NCI-H2171 (cell line): Measurements from ENCODE around the gene TSPO2.
"Not testable (repeated sequence)": the region's sequence is repeated elsewhere in the genome, so short reads cannot be mapped to it uniquely, and the experiment has no call there.

ENCODE experiments used
- DNase-seq: peaks from one replicate; lab custom pipeline; 2025; lab: John Stamatoyannopoulos, UW

TSPO2 gene

GRCh38 chr6:41042226-41043055 is at the start of gene TSPO2:
TSPO2 (plus strand) TSS chr6:41042467; CDS start chr6:41042986, 519 bp downstream.
- DNase-seq, result no peak

DNA sequence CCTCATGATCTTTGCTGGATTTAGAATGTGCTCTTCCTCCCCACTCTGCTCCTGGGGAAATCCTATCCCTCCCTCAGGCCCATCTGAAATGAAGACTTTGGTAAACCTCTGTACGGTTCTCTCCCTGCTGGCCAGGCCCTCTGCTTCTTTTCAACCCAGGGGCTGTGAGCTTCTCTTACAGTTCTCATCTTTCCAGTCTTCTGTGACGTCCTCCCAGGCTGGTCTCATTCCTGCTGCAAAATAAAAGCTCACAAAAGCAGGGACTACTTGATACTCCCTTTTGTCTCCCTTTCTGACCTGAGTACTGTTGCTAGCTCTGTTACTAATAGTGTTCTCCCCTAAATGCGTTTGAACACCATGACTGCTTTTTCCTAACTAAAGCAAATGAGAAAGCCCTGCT is 49.5 kb upstream of the TSPO2 start:
- DNase-seq, result no peak

DNA sequence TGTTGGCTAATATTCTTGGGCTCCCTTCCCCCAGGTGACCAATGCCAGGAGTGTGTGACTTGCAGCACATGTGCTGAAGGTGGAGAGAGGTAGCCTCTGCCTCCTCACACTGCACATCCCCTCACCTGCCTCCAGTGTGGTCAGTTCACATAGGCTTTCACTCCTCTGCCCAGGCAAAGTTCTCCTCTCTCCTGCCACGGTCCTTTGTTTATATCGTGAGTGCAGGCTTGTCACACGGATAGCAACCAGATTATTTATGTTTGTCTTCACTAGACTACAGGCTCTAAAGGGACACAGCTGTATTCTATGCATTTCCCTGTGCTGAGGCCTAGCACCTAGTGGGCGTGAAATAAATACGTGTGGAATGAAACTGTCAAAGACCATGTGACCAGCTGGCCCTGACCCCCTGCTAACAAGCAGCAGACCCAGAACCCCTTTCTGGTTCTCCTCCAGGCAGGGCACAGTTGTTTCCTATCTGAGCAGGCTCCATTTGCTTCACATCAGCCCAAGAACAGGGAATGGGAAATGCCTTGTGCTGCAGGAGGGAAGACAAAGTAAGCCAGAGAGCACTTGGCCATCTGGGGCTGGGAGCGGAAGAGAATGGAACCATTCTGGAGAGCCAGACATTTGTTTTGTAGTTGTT is 45.6 kb upstream of the TSPO2 start:
- DNase-seq, result no peak

GRCh38 chr6:40997234-40997957 is 44.9 kb upstream of the TSPO2 start:
- no peak for DNase-seq

DNA sequence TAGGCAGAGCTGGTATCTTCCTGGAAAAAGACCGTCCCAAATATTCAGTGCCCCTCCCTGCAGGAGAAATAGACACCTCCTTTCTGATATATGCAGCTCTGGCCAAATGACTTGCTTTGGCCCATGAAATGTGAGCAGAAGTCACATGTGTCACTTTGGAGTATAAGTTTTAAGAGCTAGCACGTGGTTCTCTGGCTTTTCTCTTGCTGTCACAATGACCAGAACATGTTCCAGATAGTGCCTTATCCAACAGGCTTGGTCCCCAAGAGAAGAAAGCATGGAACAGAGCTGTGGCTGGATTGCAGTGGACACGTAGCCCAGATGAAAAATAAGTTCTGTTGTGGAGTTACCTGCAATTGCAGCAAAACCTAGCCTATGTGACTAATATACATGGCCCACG is 43.6 kb upstream of the TSPO2 start:
- no peak for DNase-seq

GRCh38 chr6:40999569-40999968 is 42.7 kb upstream of the TSPO2 start:
- no peak for DNase-seq

GRCh38 chr6:41000248-41000647 is 42.0 kb upstream of the TSPO2 start:
- no peak for DNase-seq

DNA sequence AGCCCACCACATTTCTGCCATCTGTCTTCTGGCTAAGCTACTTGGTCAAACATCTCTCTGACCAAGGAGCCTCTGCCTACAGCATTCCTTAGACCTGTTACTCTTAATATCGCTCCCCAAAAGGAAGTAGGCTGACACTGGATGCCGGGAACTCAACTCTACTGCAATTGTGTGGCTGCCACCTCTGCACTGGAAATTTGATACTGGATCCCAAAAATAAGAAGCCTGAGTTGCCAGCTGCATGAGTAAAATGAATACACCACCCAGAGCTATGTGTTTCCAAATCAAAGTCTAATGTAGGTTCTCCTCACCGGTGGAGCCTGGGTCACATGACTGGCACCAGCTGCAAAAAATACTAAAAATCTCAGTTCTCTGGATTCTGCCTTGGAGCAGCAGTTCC is 40.1 kb upstream of the TSPO2 start:
- no peak for DNase-seq

- DNase-seq, result not testable (repeated sequence)
Measured at GRCh38 chr6:41006217-41006616, 36.0 kb upstream of the TSPO2 start.

GRCh38 chr6:41006980-41007379 is 35.3 kb upstream of the TSPO2 start:
- not testable (repeated sequence) for DNase-seq

DNA sequence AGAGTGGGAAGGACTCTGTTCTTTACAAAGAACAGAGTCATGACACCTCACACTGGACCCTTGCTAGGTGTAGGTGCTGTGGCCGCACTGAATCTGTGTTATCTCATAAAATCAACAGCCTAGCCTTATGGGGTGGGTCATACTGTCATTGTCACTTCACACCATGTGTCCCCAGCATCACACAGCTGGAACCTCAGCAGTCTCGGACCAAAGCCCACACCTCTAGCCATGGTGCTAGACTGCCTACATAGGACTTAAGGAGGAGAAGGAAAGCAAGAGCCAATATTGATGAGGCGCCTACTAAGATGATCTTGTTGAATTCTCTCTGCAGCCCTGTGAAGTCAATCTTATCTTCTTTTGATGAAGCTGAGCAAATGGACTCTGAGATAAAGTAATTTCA is 34.3 kb upstream of the TSPO2 start:
- DNase-seq, result no peak

DNA sequence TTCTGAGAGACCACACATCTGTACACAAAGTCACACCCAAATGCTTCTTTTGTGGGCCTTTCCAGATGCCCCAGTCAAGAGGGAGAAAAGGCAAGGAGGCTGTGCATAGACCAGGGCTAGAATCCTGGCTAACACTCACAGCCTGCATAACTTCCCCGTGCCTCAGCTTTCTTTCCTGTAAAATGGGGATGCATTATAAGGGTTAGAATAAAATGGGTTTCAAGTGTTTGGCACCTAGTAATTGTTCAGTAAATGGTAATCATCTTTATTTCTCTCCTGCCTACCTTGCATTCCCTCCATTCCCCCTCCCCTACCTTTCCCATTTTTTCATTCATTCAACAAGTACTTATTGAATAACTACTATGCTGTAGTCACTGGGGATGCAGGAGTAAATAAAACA is 32.6 kb upstream of the TSPO2 start:
- no peak for DNase-seq

DNA sequence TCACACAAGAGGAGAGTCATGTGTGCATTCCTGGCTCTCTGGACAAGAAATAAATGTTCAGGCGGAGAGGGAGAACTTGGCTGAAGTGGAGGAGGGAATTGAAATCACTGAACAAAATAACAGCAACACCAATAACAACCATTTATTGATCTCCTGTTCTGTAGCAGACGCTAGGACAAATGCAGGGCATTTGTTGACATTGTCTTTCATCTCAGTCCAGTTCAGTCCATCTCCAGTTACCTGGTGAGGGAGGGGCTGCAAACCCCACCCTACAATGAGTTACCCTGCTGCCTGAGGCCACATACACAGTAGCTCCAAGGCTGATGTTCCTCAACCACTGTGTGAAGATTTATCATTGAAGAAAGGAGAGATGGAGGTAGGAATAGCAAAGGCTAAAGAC is 30.6 kb upstream of the TSPO2 start:
- DNase-seq, result no peak

DNA sequence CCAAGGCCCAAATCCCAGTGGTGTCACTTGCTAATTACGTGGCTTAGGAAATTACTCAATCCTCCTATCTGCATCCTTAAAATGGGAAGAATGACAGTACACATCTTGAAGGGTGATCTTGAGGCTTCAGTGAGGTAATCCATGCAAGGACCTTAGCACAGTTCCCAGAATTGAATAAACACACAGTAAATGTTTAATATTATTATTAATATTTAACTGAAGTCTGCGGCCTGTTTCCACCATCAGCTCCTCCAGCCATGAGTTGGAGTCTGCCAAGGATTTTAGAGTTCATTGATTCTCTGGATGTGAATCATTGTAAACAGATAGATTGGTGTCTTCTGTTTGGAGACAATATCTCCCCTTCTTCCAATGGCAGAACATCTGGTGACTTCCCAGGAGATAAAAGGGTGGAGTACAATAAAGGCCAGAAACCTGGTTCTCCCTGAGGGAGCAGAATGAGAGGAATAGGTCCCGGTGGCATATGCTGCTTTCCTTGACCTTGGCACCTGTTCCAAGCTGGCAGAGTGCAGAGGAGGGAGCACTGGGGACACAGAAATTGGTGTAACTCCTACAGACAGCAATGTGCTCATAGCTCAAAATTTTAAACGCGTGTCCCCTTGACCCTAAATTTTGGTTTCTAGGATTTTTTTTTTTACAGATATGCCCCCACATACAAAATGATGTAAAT is 28.7 kb upstream of the TSPO2 start:
- DNase-seq, result peak; percentile 71

- no peak for DNase-seq
Measured at GRCh38 chr6:41014780-41015179, 27.5 kb upstream of the TSPO2 start.

DNA sequence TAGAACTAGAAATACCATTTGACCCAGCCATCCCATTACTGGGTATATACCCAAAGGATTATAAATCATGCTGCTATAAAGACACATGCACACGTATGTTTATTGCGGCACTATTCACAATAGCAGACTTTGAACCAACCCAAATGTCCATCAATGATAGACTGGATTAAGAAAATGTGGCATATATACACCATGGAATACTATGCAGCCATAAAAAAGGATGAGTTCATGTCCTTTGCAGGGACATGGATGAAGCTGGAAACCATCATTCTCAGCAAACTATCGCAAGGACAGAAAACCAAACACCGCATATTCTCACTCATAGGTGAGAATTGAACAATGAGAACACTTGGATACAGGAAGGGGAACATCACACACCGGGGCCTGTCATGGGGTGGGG is 26.4 kb upstream of the TSPO2 start:
- DNase-seq, result not testable (repeated sequence)

- no peak for DNase-seq
Measured at GRCh38 chr6:41017663-41018062, 24.6 kb upstream of the TSPO2 start.

- no peak for DNase-seq
Measured at GRCh38 chr6:41021832-41022231, 20.4 kb upstream of the TSPO2 start.

DNA sequence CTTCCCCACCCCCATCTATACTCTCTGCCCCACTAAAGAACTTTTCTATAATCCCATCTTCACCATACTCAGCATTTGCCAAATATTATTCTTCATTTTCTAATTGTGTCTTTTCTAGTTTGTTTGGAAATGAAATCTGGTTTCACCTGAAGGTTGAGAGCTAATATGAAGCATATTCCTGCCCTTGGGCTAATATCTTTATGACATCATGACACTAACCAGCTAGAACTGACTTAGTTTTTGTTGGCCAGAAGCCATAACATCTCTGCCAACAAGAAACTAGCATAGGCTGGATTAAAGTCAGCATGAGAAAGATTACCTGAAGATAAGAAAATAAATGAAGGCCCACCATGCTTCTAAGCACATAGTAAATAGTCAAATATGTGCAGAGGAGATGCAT is 20.0 kb upstream of the TSPO2 start:
- no peak for DNase-seq

DNA sequence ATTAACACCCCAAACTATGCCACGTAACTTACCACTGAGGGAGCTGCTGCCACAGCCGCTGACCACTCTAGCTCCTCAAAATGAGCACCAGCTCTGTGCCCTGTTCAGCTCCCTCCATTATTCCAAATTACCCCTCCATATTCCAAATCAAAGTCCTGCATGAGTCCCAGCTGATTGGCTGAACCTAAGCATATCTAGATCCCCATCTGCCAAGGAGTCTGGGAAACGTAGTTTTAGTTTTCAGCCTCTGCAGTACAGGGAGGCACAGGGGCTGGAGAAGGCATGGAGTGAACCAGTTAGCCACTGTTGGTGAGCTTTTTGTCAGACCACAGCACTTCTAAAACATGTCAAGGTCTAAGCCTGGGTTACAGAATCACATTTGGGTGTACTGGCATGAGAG is 19.2 kb upstream of the TSPO2 start:
- no peak for DNase-seq

GRCh38 chr6:41025966-41026530 is 16.2 kb upstream of the TSPO2 start:
- no peak for DNase-seq

DNA sequence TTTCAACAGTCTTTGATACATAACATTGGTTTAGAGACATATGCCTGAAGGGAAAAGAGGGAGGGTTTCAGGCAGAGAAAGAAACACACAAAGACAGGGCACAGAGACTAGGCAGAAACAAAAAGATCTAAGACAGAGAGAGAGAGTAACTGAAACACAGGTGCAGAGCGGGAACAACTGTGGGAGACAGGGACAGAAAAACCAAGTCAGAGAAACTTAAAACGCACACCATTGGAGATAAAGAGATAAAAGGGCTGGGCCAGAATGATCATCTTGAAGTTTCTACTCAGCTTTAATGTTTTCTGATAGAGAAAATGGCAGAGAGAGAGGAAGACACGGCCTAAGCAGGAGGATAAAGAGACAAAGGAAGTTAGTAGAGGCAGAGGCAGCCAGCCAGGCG is 15.0 kb upstream of the TSPO2 start:
- no peak for DNase-seq
